Measurements from ENCODE around the gene KANSL1L.

GRCh38 chr2:209974576-209974975 lies 196.6 kb downstream of the KANSL1L start:
- TF ChIP-seq EZH2 (IDR thresholded peaks at IDR 0.05; ENCODE audit: low read length): no peak
- no peak for TF ChIP-seq CTCF (optimal IDR thresholded peaks at IDR 0.05 in 1 of 3, IDR thresholded peaks at IDR 0.05 in 1 of 3, conservative IDR thresholded peaks at IDR 0.05 in 1 of 3; ENCODE audit: extremely low read depth in 1 of 3, insufficient read depth in 2 of 3, low read length in 3 of 3)

All from keratinocyte (primary cell).